Esophagus squamous epithelium (tissue), 4 donors: ENCODE measurements around the gene SWSAP1.
"Not testable (repeated sequence)": the region's sequence is repeated elsewhere in the genome, so short reads cannot be mapped to it uniquely, and the experiment has no call there.

Source experiments
- POLR2A ChIP-seq, 4 donors: fragments of 450-650 bp; IDR thresholded peaks; one replicate each; pipeline ENCODE4 v1.6.1; 2017; ENCODE audit warnings: antibody characterized with exemption in 4 of 4, mild to moderate bottlenecking in 4 of 4, moderate library complexity in 3 of 4
- TF ChIP-seq, protein P1 (sequence below), 6 experiments: fragments of 450-650 bp in 4 of 6; fragments of 200-600 bp in 2 of 6; sonication (generic) in 2 of 6; IDR thresholded peaks; one replicate each; pipeline ENCODE4 v1.5.1; 2016 to 2019; ENCODE audit warnings: antibody characterized with exemption in 6 of 6, mild to moderate bottlenecking in 4 of 6, moderate library complexity in 4 of 6

DNA sequence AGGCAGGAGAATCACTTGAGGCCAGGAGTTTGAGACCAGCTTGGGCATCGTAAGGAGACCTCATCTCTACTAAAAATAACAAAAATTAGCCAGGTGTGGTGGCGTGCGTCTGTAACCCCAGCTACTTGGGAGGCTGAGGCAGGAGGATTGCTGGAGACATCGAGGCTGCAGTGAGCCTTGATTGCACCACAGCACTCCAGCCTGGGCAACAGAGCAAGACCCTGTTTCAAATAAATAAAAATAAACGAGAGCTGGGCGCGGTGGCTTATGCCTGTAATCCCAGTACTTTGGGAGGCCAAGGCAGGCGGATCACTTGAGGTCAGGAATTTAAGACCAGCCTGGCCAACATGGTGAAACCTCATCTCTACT lies 34.4 kb upstream of the SWSAP1 start:
- TF ChIP-seq, protein P1, sequence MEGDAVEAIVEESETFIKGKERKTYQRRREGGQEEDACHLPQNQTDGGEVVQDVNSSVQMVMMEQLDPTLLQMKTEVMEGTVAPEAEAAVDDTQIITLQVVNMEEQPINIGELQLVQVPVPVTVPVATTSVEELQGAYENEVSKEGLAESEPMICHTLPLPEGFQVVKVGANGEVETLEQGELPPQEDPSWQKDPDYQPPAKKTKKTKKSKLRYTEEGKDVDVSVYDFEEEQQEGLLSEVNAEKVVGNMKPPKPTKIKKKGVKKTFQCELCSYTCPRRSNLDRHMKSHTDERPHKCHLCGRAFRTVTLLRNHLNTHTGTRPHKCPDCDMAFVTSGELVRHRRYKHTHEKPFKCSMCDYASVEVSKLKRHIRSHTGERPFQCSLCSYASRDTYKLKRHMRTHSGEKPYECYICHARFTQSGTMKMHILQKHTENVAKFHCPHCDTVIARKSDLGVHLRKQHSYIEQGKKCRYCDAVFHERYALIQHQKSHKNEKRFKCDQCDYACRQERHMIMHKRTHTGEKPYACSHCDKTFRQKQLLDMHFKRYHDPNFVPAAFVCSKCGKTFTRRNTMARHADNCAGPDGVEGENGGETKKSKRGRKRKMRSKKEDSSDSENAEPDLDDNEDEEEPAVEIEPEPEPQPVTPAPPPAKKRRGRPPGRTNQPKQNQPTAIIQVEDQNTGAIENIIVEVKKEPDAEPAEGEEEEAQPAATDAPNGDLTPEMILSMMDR (IDR thresholded peaks at IDR 0.05) = not testable (repeated sequence)
- not testable (repeated sequence) for TF ChIP-seq POLR2A (IDR thresholded peaks at IDR 0.05)
